Mesothelial cell of epicardium (in vitro differentiated cells): Measurements from ENCODE around the gene UMOD. TPM values are rescaled to one million over a fixed set of nuclear protein-coding genes. Genes with fewer than 3 reads are reported as not detected.

ENCODE experiments used
- DNase-seq, 2 experiments: peaks; one replicate each; pipeline ENCODE4 v3.0.0; 2021; ENCODE audit warnings: low spot score in 2 of 2; ENCODE audit not compliant: unreplicated experiment in 2 of 2
- H3K27ac Mint-ChIP-seq: 2 replicates; pipeline ENCODE4 v1.8.0; 2021; ENCODE audit warnings: mixed read lengths
- H3K27me3 Mint-ChIP-seq: 2 replicates; pipeline ENCODE4 v1.8.0; 2021; ENCODE audit warnings: low read depth, mixed read lengths
- H3K36me3 Mint-ChIP-seq: 2 replicates; pipeline ENCODE4 v1.8.0; 2021; ENCODE audit warnings: mixed read lengths
- H3K4me1 Mint-ChIP-seq: 2 replicates; pipeline ENCODE4 v1.8.0; 2021; ENCODE audit warnings: mixed read lengths
- H3K4me3 Mint-ChIP-seq: 2 replicates; pipeline ENCODE4 v1.8.0; 2021; ENCODE audit warnings: mild to moderate bottlenecking, moderate library complexity, mixed read lengths
- H3K9me3 Mint-ChIP-seq: 2 replicates; pipeline ENCODE4 v1.8.0; 2021; ENCODE audit warnings: mixed read lengths
- total RNA-seq: library from RNA; stranded (reverse); gene quantifications from 3 replicates; pipeline ENCODE4 v1.2.1, GENCODE V29; 2021
- TF ChIP-seq, protein P1 (sequence below): fragments of 200-600 bp; sonication (generic); IDR thresholded peaks from one replicate; pipeline ENCODE4 v1.5.0; 2021; ENCODE audit warnings: antibody characterized with exemption; ENCODE audit not compliant: unreplicated experiment

The UMOD gene
- total RNA-seq, 1 donor from 2014 or later: not detected

DNA sequence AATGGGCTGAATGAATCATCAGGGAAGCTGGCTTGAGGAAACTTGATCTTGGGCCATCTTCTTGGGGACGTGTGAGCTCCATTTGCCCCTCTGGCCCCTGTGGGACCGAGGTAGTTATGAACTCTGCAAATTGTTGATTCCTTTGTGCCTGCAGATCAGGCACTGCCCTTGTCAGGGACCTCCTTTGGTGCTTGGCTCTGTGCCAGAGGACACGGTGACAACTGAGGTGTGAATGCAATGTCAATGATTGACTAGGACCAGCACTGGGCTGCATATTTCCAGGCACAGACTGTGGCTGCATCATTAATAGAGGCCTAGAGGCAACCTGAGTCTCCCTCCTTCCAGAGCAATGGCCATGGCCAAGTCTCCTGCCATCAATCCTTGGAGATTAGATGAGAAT is 28.3 kb upstream of the UMOD start:
- Mint-ChIP-seq H3K27me3 (peaks cover 30% of the 10 kb centered on the region), H3K4me3 (no peak overlapping the region), H3K4me1 (no peaks in the 10 kb centered on the region), H3K36me3 (no peaks in the 10 kb centered on the region), H3K9me3 (no peaks in the 10 kb centered on the region), H3K27ac (no peak overlapping the region)
- DNase-seq: no peak
- TF ChIP-seq, protein P1, sequence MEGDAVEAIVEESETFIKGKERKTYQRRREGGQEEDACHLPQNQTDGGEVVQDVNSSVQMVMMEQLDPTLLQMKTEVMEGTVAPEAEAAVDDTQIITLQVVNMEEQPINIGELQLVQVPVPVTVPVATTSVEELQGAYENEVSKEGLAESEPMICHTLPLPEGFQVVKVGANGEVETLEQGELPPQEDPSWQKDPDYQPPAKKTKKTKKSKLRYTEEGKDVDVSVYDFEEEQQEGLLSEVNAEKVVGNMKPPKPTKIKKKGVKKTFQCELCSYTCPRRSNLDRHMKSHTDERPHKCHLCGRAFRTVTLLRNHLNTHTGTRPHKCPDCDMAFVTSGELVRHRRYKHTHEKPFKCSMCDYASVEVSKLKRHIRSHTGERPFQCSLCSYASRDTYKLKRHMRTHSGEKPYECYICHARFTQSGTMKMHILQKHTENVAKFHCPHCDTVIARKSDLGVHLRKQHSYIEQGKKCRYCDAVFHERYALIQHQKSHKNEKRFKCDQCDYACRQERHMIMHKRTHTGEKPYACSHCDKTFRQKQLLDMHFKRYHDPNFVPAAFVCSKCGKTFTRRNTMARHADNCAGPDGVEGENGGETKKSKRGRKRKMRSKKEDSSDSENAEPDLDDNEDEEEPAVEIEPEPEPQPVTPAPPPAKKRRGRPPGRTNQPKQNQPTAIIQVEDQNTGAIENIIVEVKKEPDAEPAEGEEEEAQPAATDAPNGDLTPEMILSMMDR: no peak

DNA sequence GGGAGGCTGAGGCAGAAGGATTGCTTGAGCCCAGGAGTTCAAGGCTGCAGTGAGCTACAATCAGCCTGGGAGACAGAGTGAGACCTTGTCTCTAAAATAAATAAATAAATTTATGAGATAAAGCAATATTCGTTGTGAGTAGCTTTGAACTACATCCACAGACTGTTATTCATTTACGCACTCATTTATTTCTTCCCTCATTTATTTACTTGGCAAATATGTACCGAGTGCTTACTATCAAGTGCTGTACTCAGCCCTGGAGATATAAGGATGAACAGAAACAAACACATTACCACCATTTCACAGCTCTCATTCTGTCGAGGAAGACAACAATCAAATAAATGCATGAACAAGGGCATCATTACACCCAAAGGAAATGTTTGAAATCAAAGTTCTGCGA is 24.7 kb upstream of the UMOD start:
- TF ChIP-seq, protein P1: no peak

DNA sequence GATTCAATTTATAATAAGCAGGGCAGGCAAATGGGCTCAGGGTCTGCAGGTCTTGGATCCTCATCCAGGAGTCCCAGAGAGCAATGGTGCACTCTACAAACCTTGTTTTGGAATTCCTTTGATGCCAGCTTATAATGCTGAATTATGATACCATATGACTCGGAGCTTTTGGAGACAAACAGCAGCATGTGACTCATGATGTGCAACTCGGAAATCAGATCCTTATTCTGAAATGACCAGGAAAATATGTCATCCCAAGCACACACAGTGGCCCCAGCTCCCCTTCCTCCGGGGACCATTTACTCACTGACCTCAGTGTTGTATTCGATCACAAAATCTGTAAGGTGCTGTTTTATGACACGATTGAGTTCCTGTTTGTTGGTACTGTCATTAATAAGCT is 20.2 kb upstream of the UMOD start:
- Mint-ChIP-seq H3K36me3 (no peaks in the 10 kb centered on the region), H3K27me3 (peaks cover 49% of the 10 kb centered on the region), H3K27ac (no peak overlapping the region), H3K4me1 (no peaks in the 10 kb centered on the region), H3K9me3 (no peaks in the 10 kb centered on the region), H3K4me3 (no peak overlapping the region)
- DNase-seq: no peak
- TF ChIP-seq, protein P1: no peak

More for the DNA sequence above, 24.7 kb upstream of the UMOD start:
- no peak overlapping the region for H3K27ac Mint-ChIP-seq
- H3K9me3 Mint-ChIP-seq: no peaks in the 10 kb centered on the region
- no peaks in the 10 kb centered on the region for H3K4me1 Mint-ChIP-seq
- no peak overlapping the region for H3K4me3 Mint-ChIP-seq
- no peak for DNase-seq
- H3K27me3 Mint-ChIP-seq: peaks cover 42% of the 10 kb centered on the region
- no peaks in the 10 kb centered on the region for H3K36me3 Mint-ChIP-seq

DNA sequence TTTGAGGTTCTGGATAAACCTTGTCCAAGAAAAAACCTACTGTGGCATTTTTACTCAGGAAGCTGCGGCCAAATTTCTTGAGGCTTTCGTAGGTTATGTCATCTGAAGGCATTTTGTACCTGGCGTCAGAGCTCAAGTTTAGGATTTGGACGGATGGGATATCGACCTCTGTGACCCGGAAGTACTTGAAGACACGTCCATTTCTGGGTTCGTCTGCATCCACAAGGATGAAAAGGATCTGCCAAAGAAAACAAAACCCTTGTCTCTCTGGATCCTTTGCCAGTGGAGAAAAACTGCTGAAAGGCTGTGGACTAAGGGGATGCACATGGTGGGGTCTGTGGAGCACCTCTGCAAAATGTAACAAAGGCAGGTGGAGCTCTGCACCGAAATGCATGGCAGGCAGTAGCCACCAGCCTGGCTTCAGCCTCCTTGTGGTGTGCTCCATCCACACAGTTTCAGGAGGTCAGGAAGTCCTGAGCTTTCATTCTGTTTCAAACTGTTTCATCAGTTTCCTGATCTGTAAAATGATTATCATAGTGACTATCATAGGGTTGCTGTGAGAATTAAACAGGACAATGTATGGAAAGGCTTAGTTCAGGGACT is 17.0 kb upstream of the UMOD start:
- H3K36me3 Mint-ChIP-seq: no peaks in the 10 kb centered on the region
- H3K4me3 Mint-ChIP-seq: no peak overlapping the region
- TF ChIP-seq, protein P1: no peak
- DNase-seq: no peak
- no peak overlapping the region for H3K27ac Mint-ChIP-seq
- no peaks in the 10 kb centered on the region for H3K9me3 Mint-ChIP-seq
- peaks cover 46% of the 10 kb centered on the region for H3K27me3 Mint-ChIP-seq
- no peaks in the 10 kb centered on the region for H3K4me1 Mint-ChIP-seq

DNA sequence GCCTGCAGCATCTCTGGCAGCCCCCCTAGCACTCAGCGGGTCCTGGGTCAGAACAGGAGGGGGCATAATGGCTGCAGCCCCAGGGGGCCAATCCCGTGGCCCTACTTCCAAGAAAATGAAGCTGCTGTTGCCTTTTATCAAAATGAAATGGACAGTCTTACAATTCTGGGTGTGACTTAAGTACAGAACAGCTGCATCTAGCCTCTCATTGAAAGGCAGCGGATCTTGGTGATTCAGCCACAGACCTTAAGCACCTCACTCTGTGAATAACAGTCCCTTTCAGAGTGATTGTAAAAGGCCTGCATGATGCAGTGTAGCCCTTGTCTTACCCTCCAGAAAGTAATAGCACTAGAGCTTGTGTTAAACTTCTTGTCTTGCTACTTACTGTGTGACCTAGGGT is 11.5 kb upstream of the UMOD start:
- Mint-ChIP-seq H3K27me3 (peaks cover 36% of the 10 kb centered on the region), H3K4me1 (no peaks in the 10 kb centered on the region), H3K36me3 (no peaks in the 10 kb centered on the region), H3K4me3 (no peak overlapping the region), H3K9me3 (no peaks in the 10 kb centered on the region), H3K27ac (no peak overlapping the region)
- TF ChIP-seq, protein P1: no peak
- DNase-seq: no peak

DNA sequence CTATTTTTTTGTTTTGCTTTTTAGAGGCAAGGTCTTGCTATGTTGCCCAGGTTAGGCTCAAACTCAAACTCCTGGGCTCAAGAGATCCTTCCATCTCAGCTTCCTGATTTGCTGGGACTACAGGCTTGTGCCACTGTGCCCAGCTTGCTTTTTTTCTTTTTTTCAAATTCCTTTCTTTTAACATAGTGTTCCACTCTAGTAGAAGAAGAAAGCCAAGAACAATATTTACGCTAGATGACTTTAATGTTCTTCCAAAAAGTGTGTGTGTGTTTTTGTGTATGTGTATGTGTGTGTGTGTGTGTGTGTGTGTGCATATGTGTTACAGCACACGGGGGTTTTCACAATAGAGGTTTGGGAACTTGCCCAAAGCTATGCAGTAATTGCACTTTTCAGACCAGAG is 10.7 kb upstream of the UMOD start:
- Mint-ChIP-seq H3K4me3 (no peak overlapping the region), H3K36me3 (no peaks in the 10 kb centered on the region), H3K27me3 (peaks cover 35% of the 10 kb centered on the region), H3K9me3 (no peaks in the 10 kb centered on the region), H3K4me1 (no peaks in the 10 kb centered on the region), H3K27ac (no peak overlapping the region)
- DNase-seq: no peak
- TF ChIP-seq, protein P1: no peak
